IPS-NIHi7 (cell line): Measurements from ENCODE around the gene MGST2.
A peak's percentile ranks its signal among the peaks of the same experiment; 100 is the strongest.

Experiments used
- DNase-seq: peaks from one replicate; pipeline ENCODE4 v3.0.0; 2012; ENCODE audit warnings: mixed read lengths; ENCODE audit errors: extremely low spot score

The MGST2 gene

GRCh38 chr4:139643042-139643895 is 22.4 kb upstream of the MGST2 start:
- no peak for DNase-seq

DNA sequence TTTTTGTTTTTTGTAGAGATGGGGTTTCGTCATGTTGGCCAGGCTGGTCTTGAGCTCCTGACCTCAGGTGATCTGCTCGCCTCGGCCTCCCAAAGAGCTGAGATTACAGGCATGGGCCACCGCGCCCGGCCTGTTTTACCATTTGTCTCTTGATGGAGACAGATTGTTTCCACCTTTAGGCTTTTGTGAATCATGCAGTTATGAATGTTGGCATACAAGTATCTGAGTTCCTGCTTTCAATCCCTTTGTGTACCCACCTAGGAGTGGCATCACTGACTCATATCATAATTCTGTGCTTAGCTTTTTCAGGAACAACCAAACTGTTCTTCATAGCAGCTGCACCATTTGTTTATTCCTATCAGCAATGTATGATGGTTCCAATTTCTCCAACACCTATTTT is 20.2 kb upstream of the MGST2 start:
- no peak for DNase-seq

GRCh38 chr4:139647184-139647583 is 18.4 kb upstream of the MGST2 start:
- DNase-seq: no peak

DNA sequence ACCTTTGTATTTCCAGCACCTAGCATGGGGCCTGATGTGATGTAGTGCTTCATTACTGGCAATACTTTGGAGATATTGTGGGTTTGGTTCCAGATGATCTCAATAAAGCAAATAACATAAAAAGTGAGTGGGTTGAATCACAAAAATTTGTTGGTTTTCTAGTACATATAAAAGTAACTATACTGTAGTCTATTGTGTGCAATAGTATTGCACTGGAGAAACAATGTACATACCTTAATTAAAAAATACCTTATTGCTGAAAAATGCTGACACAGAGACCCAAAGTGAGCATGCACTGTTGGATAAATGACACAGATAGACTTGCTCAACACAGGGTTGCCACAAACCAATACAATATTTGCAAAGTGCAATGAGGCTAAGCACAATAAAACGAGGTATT is 17.7 kb upstream of the MGST2 start:
- no peak for DNase-seq

- peak; percentile 74 for DNase-seq
Measured at GRCh38 chr4:139651282-139652194, 14.1 kb upstream of the MGST2 start.

GRCh38 chr4:139654516-139654915 is 11.1 kb upstream of the MGST2 start:
- no peak for DNase-seq

GRCh38 chr4:139655116-139655515 is 10.5 kb upstream of the MGST2 start:
- no peak for DNase-seq

- peak; percentile 82 for DNase-seq
Measured at GRCh38 chr4:139656614-139657486, 8.8 kb upstream of the MGST2 start.

- DNase-seq: peak; percentile 43
Measured at GRCh38 chr4:139658185-139658584, 7.4 kb upstream of the MGST2 start.

- DNase-seq: no peak
Measured at GRCh38 chr4:139658586-139659382, 6.8 kb upstream of the MGST2 start.

GRCh38 chr4:139659735-139660424 is 5.7 kb upstream of the MGST2 start:
- DNase-seq: no peak

DNA sequence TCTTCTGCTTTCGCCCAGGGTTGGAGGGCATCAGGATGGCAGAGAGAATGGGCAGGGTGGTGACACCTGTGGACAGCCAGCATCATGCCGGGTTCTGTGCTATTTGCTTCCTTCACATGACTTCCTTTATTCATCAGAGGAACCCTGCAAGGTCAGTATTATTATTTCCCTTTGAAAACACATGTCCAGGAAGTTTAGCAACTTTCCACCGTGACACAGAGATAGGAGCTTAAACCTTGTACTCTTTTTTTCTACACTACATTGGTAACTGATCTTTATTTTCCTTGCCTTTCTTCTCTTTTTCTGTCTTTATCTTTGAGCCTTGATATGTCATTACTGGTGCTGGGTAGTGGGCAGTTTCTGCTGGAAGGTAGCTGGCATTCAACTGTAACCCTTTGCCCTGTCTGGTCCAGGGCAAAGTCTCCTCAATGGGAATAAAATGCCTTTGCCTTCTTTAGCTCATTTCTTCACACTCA is 5.0 kb upstream of the MGST2 start:
- DNase-seq: no peak

- DNase-seq: no peak
Measured at GRCh38 chr4:139663561-139664138, 2.0 kb upstream of the MGST2 start.

DNA sequence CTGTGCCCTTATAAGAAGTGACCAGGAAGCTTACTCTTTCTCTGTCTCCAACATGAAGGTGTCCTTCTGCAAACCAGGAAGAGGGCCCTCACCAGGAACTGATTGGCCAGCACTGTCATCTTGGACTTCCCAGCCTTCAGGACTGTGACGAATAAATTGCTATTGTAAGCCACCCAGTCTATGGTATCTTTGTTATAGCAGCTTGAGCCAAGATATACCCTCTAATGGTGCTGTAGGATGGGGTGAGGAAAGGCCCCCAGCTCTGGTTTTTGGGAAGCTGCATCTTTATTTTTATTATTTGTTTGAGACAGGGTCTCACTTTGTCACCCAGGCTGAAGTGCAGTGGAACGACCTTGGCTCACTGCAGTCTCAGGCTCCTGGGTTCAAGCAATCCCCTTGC is 1.2 kb upstream of the MGST2 start:
- DNase-seq: no peak

DNA sequence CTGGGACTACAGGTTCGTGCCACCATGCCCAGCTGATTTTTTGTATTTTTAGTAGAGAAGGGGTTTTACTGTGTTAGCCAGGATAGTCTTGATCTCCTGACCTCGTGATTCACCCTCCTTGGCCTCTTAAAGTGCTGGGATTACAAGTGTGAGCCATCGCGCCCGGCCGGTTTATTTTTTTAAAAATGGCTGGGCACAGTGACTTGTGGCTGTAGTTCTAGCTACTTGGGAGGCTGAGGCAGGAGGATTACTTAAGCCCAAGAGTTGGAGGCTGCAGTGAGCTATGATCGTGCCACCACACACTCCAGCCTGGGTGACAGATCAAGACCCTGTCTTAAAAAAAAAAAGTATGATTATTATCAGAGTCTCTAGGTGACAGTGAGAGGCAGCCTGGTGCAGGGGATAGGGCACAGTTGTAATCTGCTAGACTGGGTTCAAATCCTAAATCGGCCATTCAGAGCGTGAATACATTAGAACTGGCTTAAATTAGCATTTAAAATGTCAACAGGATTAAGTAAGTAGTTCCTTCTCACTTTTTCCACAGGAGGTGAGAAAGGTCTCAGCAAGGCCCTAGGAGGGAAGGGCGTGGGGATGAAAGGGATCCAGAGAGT is 435 bp upstream of the MGST2 start:
- DNase-seq: no peak

DNA sequence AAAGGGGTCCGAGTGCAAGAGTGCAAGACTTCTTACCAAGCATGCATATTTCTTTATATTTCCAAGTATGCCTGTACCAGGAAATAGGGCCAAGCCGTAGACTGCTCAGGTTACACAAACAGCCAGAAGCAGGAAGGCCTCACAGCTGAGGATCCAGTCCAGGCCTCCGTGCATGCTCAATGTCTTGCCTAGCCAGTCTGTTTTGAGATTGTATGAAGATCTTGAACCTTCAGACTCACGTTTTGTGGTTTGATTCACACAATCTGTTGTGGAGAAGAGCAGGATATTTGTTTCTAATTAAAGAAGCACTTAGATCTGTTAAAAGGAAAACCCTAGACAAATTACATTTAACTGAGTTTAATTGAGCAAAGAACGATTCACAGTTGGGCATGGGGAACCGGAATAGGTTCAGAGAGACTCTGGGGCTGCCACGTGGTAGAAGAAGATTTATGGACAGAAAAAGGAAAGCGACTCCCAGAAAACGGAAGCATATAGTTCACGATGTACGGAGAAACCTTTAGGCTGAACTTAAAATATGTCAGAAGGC is 1.2 kb downstream of the MGST2 start:
- DNase-seq: no peak

DNA sequence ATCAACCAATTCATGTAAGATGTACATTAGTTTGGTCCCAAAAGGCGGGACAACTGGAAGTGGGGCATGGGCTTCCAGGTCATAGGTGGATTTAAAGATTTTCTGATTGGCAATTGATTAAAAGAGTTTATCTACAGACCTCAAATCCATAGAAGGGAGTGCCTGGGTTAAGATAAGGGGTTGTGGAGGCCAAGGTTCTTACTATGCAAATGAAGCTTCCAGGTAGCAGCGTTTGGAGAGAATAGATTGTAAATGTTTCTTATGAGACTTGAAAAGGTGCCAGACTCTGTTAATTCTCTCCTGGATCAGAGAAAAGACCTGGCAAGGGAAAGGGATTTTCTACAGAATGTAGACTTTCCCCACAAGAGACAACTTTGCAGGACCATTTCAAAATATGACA is 2.4 kb downstream of the MGST2 start:
- no peak for DNase-seq

- no peak for DNase-seq
Measured at GRCh38 chr4:139668658-139669201, 3.1 kb downstream of the MGST2 start.

GRCh38 chr4:139669335-139669734 is 3.7 kb downstream of the MGST2 start:
- DNase-seq: no peak
